Activated T-cell treated with anti-CD3 and anti-CD28 coated beads, Interleukin-2, amount 50 U/mL, for 1 hour (primary cell): ENCODE data around the gene KCNAB2.

ENCODE experiments used
- DNase-seq: peaks from one replicate; pipeline ENCODE4 v3.0.0-alpha.2; 2020

The KCNAB2 gene

GRCh38 chr1:6098303-6099215 lies 52.9 kb downstream of the KCNAB2 start:
- no peak for DNase-seq

DNA sequence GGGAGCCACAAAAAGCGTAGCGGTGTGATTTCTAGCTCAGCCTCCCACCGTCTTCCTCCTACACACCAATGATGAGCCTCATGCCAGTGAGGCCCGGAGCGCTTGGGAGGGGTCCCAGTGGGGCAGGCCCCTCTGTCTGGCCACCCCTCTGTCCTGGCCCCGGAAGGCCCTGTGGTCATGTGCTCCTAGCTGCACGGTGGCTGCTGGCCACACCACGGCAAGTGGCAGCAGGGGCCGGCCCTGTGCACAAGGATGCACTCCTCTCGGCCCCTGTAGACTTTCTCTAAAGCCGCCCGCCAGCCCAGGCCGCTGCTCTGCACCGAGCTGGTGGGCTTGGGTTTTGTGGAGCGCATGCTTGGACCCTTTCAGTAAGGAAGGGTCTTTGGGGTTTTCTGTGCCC lies 53.6 kb downstream of the KCNAB2 start:
- DNase-seq = no peak

DNA sequence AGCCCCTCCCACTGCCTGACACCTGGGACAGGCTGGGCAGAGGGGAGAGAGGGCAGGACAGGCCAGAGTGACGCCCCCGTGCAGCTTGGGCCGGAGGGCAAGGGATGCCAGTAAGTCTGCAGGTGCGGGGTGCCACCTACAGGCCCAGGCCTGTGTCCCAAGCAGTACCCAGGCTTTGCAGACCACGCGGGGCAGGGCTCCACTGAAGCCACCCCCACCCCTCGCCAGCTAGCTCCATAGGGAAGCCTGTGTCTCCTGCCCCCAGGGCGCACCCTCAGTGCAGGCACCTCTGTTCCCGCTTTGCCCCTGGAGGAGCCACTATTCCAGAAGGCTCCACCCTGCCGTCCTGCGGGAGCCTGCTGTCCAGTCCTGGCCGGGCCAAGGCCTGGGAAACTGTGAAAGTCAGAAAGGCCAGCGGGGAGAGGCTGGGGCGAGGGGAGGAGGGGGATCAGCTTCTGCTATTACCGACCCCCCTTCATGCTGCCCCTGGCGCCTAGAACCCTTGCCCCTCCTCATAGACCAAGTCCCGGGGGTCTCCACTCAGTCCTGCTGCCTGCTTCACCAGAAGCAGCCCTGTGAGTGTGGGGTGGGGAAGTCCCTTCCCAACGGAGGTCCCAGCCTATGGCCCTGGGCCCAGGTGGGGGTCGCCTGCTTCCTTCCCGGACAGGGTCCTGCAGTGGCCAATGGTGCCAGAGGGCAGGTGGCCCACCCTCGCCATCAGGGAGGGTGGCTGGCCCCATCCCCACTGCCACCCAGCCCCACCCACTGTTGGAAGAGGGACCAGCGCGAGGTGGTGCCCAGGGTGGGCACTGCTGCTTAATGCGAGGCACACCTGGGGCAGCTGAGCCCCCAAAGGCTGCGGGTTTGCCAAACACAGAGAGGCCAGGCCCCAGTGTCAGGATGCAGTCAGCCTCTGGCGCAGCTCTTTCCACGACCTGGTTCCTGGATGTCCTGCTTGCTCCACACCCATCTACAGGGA lies 54.4 kb downstream of the KCNAB2 start:
- DNase-seq = no peak

GRCh38 chr1:6100861-6101783 lies 55.4 kb downstream of the KCNAB2 start:
- DNase-seq = no peak

DNA sequence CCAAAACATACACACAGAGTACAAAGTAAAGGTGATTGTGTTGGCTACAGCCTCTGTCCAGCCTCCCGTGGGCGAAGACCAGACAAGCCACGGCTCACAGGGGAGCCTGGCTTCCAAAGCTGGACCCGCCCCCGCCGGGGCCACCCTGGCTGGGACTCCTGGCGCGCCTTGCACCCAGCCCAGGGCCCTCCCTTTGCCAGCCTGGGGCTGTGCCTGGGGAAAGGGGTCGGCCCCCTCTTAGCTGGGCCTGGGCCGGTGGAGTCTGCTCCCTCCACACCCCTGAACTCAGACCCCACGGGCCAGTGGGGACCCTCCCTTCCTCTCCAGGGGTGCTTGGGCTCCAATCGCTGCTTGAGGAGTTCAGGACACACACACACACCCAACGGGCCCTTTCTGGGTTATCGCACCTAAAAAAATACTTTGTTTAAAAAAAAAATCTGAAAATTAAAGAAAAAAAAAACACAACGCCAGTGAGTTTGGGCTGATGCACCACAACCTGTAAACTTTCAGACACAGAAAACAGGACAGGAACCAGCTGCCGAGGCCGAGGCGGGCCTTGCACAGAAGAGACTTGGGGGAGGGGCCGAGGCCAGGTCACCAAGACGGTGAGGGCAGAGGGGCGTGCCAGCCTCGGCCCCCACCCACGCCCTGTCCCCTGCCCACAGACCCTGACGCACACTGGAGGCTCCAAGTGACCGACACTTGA lies 56.3 kb downstream of the KCNAB2 start:
- no peak for DNase-seq

DNA sequence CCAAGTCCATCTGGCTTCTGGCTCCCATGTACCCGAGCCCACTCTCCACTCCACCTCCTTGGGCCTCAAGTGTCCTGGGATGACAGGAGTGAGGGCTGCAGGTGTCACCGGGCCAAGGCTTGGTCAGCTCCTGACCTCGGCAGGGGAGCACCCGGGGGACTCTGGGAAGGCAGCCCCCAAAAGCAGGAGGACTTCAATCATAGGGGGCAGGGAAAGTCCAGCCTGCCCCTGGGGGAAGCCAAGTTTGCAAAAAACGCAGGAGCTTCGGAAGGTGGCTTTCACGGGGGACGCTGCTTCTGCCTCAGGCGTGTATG lies 56.8 kb downstream of the KCNAB2 start:
- no peak for DNase-seq

GRCh38 chr1:6103111-6103853 lies 57.6 kb downstream of the KCNAB2 start:
- DNase-seq = no peak

- DNase-seq = no peak
These were observed 58.3 kb downstream of the KCNAB2 start for GRCh38 chr1:6103854-6104530.

DNA sequence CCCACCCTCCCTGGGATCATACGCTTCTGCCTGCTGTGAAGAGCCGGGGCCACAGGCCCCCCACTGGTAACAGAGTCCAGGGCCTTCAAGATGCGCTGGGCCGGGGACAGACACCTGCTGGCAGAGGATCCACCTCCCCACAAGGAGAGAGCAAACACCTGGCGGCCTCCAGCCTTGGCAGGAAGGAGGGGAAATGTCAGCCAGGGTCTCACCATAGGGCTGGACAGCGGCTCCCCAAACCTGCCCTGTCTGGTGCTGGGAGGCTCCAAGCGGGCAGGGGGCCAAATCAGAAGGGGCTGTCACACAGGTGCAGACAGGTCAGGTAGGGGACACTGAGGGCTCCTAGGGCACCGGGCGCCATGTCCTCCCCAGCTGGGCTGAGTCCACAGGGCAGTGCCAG lies 58.9 kb downstream of the KCNAB2 start:
- DNase-seq = no peak

GRCh38 chr1:6105218-6105679 lies 59.6 kb downstream of the KCNAB2 start:
- DNase-seq = no peak

- no peak for DNase-seq
These were observed 60.1 kb downstream of the KCNAB2 start for GRCh38 chr1:6105763-6106162.

- DNase-seq = no peak
These were observed 60.6 kb downstream of the KCNAB2 start for GRCh38 chr1:6106321-6106731.

GRCh38 chr1:6106977-6107376 lies 61.3 kb downstream of the KCNAB2 start:
- no peak for DNase-seq

GRCh38 chr1:6107409-6108356 lies 62.0 kb downstream of the KCNAB2 start:
- DNase-seq = no peak

GRCh38 chr1:6108476-6108875 lies 62.8 kb downstream of the KCNAB2 start:
- DNase-seq = no peak

DNA sequence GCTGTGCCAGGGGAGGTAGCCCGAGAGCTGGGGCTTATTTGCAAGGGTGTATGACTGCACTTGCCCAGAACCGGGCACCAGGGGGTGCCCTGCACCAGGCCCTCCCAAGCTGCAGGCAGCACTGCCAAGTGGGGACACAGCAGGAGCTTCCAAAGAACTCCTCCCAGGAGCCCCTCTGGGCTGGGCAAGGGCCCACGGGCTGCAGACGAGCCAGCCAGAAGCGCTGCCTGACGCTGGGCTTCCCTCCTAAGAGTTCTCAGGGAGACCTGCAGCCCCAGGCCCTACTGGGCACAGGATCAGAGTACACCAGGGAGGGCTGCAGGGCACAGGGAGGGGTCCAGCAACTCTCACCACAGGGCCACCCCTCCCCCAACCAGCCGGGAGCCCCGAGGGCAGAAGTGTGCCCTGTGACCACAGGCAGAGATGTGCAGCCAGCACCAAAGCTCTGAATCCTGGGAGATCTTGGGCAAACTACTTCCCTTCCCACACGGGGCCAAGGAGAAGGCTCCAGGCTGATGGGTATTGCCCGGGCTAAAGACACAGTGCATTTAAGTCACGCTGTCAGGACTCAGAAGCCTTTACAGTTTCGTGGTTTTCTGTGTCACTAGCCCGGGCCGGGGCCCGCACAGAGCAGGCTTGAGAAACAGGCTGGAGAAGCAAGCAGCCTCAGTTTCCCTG lies 63.4 kb downstream of the KCNAB2 start:
- no peak for DNase-seq

- no peak for DNase-seq
These were observed 64.0 kb downstream of the KCNAB2 start for GRCh38 chr1:6109688-6110087.

GRCh38 chr1:6110326-6110725 lies 64.6 kb downstream of the KCNAB2 start:
- no peak for DNase-seq

DNA sequence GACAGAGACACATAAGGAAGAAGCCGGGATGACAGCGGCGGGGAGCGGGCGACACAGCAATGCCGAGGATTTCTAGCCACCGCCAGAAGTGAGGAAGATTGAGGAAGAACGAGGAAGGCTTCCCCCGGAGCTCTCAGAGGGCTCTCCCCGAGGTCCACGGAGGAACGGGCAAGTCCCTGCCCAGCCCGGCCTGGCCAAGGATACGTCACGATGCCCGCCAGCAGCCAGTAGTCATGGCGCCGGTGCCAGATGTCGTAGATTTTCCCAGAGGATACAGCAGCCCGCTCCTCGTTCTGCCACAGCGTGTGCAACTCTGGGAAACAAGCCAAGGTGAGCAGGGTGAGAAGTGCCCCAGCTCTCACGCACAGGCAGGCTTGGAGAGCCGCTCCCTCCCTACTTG lies 65.9 kb downstream of the KCNAB2 start:
- no peak for DNase-seq
